ENCODE results near the gene BAZ2B. TPM values are rescaled to one million over a fixed set of nuclear protein-coding genes. Genes with fewer than 3 reads are reported as not detected.
A peak's percentile ranks its signal among the peaks of the same experiment; 100 is the strongest.

BAZ2B gene
- total RNA-seq, 1 donor from 2014 or later = 69.8 TPM

- TF ChIP-seq CTCF (IDR thresholded peaks at IDR 0.05; ENCODE audit: insufficient read depth, low read depth, low read length) (no peak), EZH2 (IDR thresholded peaks at IDR 0.05; ENCODE audit: insufficient read depth, low read length) (no peak)
- H3K4me1 ChIP-seq (ENCODE audit: insufficient read depth, low read length) = no peaks in the 10 kb centered on the region
- H3K27me3 ChIP-seq (ENCODE audit: insufficient read depth, low read length) = no peaks in the 10 kb centered on the region
- H3K27ac Mint-ChIP-seq (ENCODE audit: unreplicated experiment) = no peak overlapping the region
- peaks cover 2% of the 10 kb centered on the region for H3K9me3 Mint-ChIP-seq (ENCODE audit: unreplicated experiment)
- H3K27me3 Mint-ChIP-seq (ENCODE audit: low read depth, unreplicated experiment) = no peaks in the 10 kb centered on the region
- no peak overlapping the region for H3K9ac ChIP-seq (ENCODE audit: low read length)
- H3K4me3 ChIP-seq (ENCODE audit: insufficient read depth, low read depth, low read length) = no peak overlapping the region
- no peak overlapping the region for H3K4me2 ChIP-seq (ENCODE audit: low read length)
- DNase-seq (ENCODE audit: low read depth) (peak; percentile 52), FAIRE-seq (no peak)
- no peaks in the 10 kb centered on the region for H3K9me3 ChIP-seq (ENCODE audit: insufficient read depth, low read depth, low read length)
- no peak overlapping the region for H2AFZ ChIP-seq (ENCODE audit: low read depth, low read length)
- no peaks in the 10 kb centered on the region for H3K36me3 ChIP-seq (ENCODE audit: insufficient read depth, low read length)
- peaks cover 2% of the 10 kb centered on the region for H3K36me3 Mint-ChIP-seq (ENCODE audit: low read depth, unreplicated experiment)
- no peaks in the 10 kb centered on the region for H3K4me1 Mint-ChIP-seq (ENCODE audit: low read depth, unreplicated experiment)
- no peak overlapping the region for H3K27ac ChIP-seq (ENCODE audit: low read depth, low read length)
- H3K79me2 ChIP-seq (ENCODE audit: insufficient read depth, low read length) = no peaks in the 10 kb centered on the region
- H3K4me3 Mint-ChIP-seq (ENCODE audit: unreplicated experiment) = no peak overlapping the region
- no peaks in the 10 kb centered on the region for H4K20me1 ChIP-seq (ENCODE audit: insufficient read depth, low read length)
These were observed 42.8 kb upstream of the BAZ2B start for GRCh38 chr2:159658881-159659873.

- H3K4me2 ChIP-seq (ENCODE audit: low read length) = no peak overlapping the region
- no peaks in the 10 kb centered on the region for H3K27me3 Mint-ChIP-seq (ENCODE audit: low read depth, unreplicated experiment)
- TF ChIP-seq CTCF (IDR thresholded peaks at IDR 0.05; ENCODE audit: insufficient read depth, low read depth, low read length) (no peak), EZH2 (IDR thresholded peaks at IDR 0.05; ENCODE audit: insufficient read depth, low read length) (no peak)
- H3K27me3 ChIP-seq (ENCODE audit: insufficient read depth, low read length) = no peaks in the 10 kb centered on the region
- no peak for FAIRE-seq
- H3K9me3 Mint-ChIP-seq (ENCODE audit: unreplicated experiment) = peaks cover 2% of the 10 kb centered on the region
- H3K9ac ChIP-seq (ENCODE audit: low read length) = no peak overlapping the region
- H4K20me1 ChIP-seq (ENCODE audit: insufficient read depth, low read length) = no peaks in the 10 kb centered on the region
- H3K27ac Mint-ChIP-seq (ENCODE audit: unreplicated experiment) = no peak overlapping the region
- no peaks in the 10 kb centered on the region for H3K4me1 ChIP-seq (ENCODE audit: insufficient read depth, low read length)
- H2AFZ ChIP-seq (ENCODE audit: low read depth, low read length) = no peak overlapping the region
- no peak overlapping the region for H3K4me3 Mint-ChIP-seq (ENCODE audit: unreplicated experiment)
- no peak overlapping the region for H3K4me3 ChIP-seq (ENCODE audit: insufficient read depth, low read depth, low read length)
- no peaks in the 10 kb centered on the region for H3K4me1 Mint-ChIP-seq (ENCODE audit: low read depth, unreplicated experiment)
- no peaks in the 10 kb centered on the region for H3K9me3 ChIP-seq (ENCODE audit: insufficient read depth, low read depth, low read length)
- H3K79me2 ChIP-seq (ENCODE audit: insufficient read depth, low read length) = no peaks in the 10 kb centered on the region
- no peak for DNase-seq (ENCODE audit: low read depth)
- peaks cover 2% of the 10 kb centered on the region for H3K36me3 Mint-ChIP-seq (ENCODE audit: low read depth, unreplicated experiment)
- no peaks in the 10 kb centered on the region for H3K36me3 ChIP-seq (ENCODE audit: insufficient read depth, low read length)
- no peak overlapping the region for H3K27ac ChIP-seq (ENCODE audit: low read depth, low read length)
These were observed 37.6 kb upstream of the BAZ2B start for GRCh38 chr2:159653962-159654361.

GRCh38 chr2:159651884-159652283 is 35.5 kb upstream of the BAZ2B start:
- no peak overlapping the region for H3K27ac Mint-ChIP-seq (ENCODE audit: unreplicated experiment)
- no peak for FAIRE-seq
- Histone ChIP-seq H3K9me3 (ENCODE audit: insufficient read depth, low read depth, low read length) (no peaks in the 10 kb centered on the region), H3K4me1 (ENCODE audit: insufficient read depth, low read length) (no peaks in the 10 kb centered on the region), H3K27me3 (ENCODE audit: insufficient read depth, low read length) (no peaks in the 10 kb centered on the region), H3K27ac (ENCODE audit: low read depth, low read length) (no peak overlapping the region), H3K79me2 (ENCODE audit: insufficient read depth, low read length) (no peaks in the 10 kb centered on the region), H3K9ac (ENCODE audit: low read length) (no peak overlapping the region), H2AFZ (ENCODE audit: low read depth, low read length) (no peak overlapping the region), H3K4me2 (ENCODE audit: low read length) (no peak overlapping the region), H3K4me3 (ENCODE audit: insufficient read depth, low read depth, low read length) (no peak overlapping the region), H4K20me1 (ENCODE audit: insufficient read depth, low read length) (no peaks in the 10 kb centered on the region), H3K36me3 (ENCODE audit: insufficient read depth, low read length) (no peaks in the 10 kb centered on the region)
- H3K4me3 Mint-ChIP-seq (ENCODE audit: unreplicated experiment) = no peak overlapping the region
- DNase-seq (ENCODE audit: low read depth) = no peak
- no peaks in the 10 kb centered on the region for H3K9me3 Mint-ChIP-seq (ENCODE audit: unreplicated experiment)
- no peak for TF ChIP-seq CTCF (IDR thresholded peaks at IDR 0.05; ENCODE audit: insufficient read depth, low read depth, low read length)
- no peak for TF ChIP-seq EZH2 (IDR thresholded peaks at IDR 0.05; ENCODE audit: insufficient read depth, low read length)
- no peaks in the 10 kb centered on the region for H3K4me1 Mint-ChIP-seq (ENCODE audit: low read depth, unreplicated experiment)
- peaks cover 2% of the 10 kb centered on the region for H3K36me3 Mint-ChIP-seq (ENCODE audit: low read depth, unreplicated experiment)
- H3K27me3 Mint-ChIP-seq (ENCODE audit: low read depth, unreplicated experiment) = no peaks in the 10 kb centered on the region

All from astrocyte (in vitro differentiated cells and primary cell).